Ureter (tissue), 1 donor: ENCODE results near the gene TRIO. TPM values are rescaled to one million over a fixed set of nuclear protein-coding genes. Genes with fewer than 3 reads are reported as not detected.

ENCODE experiments used
- DNase-seq: peaks from one replicate; pipeline ENCODE4 v3.0.0-alpha.2; 2020; ENCODE audit warnings: low spot score
- total RNA-seq: library from RNA; stranded (reverse); gene quantifications from one replicate; pipeline ENCODE4 v1.2.4, GENCODE V29; 2023
- donor health status: DM: yes; HTN: yes; CAD: no.

Gene TRIO
- total RNA-seq, 1 donor from 2014 or later, result 216 TPM

DNA sequence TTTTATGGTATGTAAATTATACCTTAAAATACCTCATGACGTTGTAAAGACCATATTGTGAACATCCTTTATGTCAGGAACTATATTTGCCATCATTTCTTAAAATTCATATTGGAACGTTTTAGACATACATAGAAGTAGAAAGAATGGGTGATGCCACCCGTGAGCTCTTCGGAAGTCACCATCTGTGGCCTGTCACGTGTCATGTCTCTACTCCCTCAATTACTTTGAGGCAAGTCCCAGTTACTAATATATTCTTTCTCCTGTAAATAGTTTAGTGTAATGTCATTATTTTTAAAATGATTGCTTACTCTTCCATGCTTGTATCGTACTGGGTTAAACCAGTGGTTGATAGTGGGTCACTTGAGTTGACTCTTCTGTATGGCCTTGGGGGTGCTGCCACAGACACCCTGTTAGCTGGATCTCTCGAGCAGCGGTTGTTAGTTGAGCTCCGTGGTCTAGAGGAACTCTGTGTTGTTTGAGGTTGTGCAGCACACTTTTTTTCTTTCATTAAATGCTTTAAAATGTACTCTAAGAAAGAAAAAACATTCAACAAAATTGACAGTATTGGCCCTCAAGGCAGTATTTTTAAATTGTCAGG, 66.2 kb downstream of the TRIO start:
- DNase-seq, result no peak

DNA sequence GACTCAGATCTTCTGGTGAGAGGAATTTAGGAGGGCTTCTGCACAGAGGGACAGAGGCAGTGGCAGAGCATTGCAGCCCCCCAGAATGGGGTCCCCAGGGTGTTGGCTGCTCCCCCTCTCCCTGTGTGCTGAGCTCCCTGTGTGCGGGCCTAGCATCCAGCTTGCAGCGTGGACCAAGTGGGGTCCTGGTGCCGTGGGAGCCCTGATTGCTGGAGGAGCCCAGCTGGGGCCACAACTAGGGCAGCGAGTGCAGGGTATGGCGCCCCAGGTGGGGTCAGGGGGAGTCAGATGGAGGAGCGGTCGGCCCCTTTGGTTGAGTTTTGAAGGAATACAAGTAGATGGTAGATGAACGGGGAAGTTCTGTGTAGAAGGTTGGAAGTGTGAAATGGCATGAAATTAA, 66.7 kb downstream of the TRIO start:
- no peak for DNase-seq

DNA sequence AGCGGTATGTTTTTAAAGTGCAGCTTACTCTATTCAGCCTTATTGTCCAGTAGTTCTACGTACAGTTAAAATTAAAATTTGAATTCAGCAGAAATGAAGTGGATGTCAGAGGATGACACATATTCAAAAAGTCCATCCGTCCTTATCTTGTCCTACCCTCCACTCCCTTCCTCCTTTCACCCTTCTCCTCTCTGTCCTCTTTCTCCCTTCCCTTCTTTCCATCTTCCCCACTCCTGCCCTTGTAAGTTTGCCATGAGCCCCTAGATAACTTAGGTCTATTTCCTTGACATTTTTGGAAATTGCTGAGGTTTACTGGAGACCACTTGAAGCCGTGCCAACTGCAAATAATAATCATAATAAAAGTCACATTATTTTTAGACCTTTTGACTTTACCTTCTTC, 67.6 kb downstream of the TRIO start:
- no peak for DNase-seq

DNA sequence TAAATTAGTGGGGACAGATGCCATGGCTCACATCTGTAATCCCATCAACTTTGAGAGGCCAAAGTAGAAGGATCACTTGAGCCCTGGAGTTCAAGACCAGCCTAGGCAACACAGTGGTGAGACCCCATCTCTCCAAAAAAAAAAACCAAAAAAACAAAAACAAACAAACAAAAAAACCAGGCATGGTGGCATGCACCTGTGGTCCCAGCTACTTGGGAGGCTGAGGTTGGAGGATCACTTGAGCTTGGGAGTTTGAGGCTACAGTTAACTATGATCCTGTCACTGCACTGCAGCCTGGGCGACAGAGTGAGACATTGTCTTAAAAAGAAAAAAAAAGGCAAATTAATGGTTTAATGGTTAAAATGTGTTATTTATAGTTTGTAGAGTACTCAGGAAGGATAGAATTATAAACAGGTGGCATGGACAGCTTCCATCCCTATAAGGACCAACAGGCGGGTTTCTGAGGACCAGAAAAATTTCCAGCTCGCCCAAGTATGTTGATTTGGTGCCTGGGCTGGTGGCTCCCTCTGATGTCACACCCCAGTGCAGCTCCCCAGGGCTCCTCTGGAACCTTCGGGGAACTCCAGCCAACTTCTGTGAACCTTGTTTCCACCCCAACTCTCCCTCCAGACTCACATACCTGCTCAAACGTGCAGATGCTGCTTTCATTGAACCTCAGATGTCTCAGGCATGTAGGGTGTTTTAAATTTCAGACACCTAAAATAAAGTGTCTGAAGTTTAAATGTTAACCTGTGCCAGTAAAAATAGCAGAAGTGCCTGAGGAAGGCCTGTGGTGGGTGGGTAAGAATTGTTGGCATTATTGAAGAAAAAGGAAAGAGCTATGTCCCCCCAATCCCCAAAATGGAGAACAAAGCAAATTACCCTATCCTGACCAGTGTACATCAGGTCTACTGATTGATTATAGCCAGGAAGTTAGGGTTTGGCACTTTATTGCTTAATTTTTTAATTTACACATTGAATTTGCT, 69.0 kb downstream of the TRIO start:
- DNase-seq, result no peak

DNA sequence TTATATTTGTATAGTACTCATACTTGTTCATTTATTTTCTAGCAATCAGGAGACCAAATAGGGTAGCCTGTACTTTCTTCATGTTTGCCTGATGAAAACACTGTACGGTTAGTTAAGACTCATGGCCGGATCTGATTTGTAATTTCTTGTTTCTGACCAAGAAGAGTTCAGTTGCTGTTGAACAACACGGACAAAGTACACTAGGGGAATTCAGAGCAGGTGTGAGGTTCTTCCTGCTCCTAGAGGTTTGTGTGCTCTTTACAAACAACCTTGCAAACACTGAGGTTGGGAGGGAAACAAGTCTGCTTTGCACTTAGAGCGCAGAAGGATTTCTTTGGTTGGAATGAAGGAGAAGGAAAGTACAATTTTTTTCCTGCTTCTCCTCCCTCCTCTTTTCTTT, 69.7 kb downstream of the TRIO start:
- no peak for DNase-seq

DNA sequence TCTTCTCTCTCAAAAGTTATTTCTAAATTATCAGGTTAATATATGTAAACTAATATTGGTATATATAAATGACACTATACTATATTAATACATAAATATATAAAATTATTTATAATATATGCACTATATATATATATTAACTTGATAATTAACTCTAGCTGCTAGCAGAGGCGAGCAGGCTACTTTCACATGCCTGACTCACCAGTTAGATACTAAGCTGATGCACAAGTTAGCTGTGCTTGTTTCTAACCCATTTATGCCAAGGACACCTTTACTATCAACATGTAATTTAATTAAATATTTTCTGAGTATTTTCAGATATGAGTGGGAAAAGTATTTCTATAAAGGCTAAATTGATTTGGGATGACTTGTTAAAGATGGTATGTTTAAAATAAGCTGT, 70.1 kb downstream of the TRIO start:
- no peak for DNase-seq

DNA sequence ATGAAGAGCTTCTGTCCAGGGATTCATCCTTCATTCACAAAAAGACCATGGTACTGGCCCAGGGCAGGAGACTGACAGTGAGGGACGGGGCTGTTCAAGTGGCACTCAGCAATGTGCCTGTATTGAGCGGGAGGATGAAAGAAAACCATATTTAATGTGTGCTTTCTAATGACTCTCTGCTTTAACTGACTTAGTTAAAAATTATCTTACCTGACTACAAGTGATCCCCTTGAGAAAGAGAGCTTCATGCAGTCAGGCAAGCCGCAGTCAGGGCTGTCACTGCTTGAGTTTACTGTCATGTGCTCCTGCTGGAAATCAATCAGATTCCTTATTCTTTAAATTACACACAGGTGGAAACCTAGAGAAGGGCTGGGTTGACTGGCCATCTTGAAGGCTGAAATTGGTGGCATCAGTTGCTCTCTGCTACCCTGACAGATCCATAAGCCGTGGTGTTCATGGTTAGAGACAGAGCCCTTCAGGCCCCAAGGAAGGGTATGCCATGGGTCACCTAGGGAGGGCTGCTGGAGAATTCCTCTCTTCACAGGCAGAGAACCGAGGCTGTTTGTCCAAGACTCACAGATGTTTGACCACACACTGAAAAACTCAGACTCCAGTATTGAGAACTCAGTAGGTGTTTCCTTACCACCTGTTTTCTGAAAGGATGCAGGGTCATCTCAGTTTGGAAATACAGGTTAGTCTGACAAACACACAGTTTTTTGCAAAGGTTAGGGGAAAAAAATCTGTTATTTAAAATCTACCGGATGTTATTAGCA, 70.9 kb downstream of the TRIO start:
- DNase-seq, result no peak

DNA sequence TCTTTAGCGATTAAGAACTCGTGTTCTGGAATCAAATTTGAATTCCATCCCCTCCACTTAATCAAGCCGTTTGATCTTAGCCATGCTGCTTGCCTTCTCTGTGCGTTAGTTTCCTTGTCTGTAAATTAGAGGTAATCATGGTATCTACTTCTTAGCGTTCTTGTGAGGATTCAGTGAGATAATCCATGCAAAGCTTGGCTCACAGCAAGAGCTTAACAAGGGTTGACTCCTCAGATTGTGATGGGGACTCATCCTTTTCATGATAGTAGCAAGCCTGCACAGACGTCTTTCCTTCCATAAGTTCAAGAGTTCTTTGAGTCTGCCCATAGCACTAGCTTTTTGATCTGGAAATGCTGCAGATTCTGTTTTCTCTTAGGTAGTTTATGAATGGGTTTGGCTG, 72.8 kb downstream of the TRIO start:
- DNase-seq, result no peak

DNA sequence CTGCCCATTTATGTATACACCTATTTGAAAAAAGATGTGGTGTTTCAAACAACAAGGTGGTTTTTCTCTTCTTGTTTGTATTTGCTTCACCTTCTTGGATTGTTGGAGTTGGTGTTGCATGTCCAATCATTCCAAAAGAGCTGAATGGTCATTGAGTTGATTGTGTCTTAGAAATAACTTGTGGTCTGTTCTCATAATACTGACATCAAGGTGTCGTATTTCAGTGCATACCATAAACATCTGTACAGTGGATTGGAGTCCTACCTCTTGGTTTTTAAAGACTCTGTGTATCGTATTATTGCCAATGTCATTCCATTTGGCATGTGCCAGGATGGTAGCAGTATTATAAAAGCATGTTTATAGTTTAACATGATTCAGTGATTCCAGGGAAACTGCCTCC, 73.2 kb downstream of the TRIO start:
- no peak for DNase-seq

DNA sequence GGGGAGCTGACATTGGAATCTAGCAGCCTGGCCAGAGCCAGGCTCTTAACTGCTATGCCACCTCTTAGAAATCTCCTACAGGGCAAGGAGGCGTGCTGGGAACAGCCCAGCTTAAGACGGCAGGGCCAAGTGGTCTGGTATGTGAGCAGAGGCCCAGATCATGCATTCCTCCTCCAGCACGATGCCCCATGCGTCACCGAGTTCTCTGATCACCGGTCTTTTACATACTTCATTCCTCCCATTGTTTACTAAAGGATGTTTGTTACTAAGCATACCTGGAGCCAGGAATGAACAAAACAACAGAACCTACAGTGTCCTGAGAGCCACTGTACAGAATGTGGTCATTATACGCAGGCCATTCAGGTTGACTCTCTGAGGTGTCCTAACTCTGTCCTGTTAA, 73.8 kb downstream of the TRIO start:
- DNase-seq, result no peak

DNA sequence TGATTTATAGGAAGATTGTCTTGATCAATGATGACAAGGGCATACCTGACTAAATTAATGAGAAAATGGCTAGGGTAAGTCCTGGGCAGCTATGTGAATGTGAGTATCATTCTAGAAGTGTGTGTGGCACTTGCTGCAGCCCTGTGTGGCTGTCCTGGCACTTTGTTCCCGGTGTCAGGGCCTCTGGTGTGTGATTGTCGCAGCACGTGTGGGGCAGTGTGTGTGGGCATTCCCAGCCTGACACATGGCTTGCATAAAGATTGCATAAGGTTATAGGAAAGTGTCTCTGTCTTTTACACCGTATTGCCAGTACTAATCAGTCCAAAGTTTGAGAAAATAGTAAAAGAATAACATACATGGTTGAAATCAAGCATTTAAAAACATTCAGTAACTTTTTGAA, 74.4 kb downstream of the TRIO start:
- DNase-seq, result no peak

DNA sequence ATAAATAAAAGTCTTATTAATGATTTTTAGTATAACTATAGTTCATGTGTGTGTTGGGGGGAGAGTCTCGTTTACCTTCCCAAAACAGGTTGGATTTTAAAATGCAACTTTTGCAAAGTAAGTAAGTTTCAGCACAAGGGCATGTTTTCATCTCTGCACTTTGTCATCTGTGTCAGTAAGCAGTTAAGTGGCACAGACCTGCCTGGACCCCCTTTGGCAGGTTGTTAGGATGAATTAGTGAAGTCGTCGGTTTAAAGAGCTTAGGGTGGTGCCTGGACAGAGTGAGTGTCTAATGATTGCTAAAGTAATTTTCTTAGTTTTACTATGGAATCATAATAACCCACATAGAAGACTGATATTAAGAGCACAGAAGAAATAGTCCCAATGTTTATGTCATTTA, 74.9 kb downstream of the TRIO start:
- DNase-seq, result no peak

DNA sequence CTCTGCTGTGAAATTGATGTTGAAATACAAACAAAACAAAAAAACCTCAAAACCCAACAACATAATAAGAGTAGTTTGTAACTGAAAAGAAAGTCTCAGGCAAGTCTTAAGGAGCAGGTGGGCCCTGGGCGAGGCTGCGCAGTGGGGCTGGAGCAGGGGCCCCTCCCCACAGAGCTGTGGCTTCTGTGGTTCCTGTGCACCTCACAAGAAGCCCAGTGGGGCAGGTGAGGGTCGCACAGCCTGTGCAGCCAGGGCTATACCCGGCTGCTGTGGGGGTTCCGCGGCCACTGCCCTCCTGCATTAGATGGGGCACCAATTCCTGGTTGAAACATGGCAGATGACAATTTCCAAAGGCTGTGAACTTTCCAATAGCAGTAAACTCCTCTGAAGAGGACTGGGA, 75.3 kb downstream of the TRIO start:
- no peak for DNase-seq

DNA sequence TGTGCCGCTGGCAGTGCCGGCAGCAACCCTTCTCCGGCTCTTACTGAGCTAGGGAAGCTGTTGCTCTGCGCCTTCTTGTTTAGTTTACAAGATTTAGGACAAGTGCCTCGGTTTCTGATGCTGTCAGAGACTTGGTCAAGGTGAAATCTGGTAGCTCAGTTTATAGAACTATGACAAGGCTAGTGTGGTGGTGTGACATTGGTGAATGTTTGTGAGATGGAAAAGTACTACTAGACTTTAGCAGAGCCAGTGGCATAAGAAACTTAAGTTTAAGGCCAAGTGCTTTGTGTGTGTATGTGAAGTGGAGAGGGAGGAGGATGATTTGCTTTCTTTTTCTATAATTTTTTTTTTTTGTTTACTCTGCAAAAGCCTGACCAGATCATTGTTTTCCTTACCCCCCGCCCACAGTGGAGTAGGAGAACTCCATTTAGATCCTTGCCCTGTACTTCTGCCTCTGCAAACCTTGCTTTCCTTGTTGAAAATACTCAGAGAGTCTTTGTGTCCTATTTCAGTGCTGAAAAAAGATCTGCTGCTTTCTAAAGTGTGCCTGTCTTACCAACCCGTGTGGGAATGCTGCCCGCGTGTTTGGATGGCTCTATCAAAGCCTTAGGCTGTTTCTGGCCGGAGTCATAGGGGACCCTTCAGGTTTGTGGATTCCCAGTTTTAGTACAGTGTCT, 75.9 kb downstream of the TRIO start:
- no peak for DNase-seq

DNA sequence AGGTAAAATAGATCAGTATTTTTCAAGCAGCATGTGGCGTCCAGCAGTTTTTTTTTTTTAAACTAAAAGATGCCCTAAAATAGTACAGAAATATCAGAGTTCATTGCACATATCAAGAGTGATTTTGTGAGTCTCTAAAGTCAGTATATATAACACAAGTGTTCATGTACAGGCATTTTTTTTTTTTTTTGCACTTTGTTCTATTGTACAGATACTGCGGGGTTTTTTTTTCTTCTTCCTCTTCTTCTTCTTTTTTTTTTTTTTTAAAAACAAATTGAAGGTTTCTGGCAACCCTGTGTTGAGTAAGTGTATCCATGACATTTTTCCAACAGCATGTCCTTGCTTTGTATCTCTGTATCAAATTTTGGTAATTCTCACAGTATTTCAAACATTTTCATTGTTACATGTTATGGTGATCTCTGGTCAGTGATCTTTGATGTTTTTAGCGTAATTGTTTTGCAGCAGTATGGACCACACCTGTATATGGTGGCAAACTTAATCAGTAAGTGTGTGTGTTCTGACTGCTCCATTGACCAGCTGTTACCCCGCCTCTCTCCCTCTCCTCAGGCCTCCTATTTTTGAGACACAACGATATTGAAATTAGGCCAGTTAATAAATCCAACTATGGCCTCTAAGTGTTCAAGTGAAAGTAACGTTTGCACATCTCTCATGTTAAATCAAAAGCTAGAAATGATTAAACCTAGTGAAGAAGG, 76.8 kb downstream of the TRIO start:
- no peak for DNase-seq

DNA sequence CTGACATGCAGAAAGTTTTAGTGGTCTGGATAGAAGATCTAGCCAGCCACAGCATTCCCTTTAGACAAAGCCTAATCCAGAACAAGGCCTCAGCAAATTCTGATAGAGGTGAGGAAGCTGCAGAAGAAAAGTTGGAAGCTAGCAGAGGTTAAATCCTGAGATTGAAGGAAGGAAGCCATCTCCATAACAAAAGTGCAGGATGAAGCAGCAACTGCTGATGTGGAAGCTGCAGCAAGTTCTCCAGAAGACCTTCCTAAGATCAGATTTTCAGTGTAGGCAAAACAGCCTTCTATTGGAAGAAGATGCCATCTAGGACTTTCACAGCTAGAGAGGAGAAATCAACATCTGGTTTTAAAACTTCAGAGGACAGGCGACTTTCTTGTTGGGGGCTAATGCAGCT, 77.5 kb downstream of the TRIO start:
- DNase-seq, result no peak

DNA sequence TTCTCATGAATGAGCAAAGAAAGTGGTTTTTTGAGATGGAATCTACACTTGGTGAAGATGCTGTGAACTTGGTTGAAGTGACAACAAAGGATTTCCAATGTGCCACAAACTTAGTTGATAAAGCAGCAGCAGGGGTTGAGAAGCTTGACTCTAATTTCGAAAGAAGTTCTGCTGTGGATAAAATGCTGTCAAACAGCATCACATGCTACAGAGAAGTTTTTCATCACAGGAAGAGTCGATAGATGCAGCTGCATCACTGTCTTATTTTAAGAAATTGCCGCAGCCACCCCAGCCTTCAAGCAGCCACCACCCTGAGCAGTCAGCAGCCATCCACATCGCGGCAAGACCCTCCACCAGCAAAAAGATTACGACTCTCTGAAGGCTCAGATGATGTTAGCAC, 78.6 kb downstream of the TRIO start:
- DNase-seq, result no peak

DNA sequence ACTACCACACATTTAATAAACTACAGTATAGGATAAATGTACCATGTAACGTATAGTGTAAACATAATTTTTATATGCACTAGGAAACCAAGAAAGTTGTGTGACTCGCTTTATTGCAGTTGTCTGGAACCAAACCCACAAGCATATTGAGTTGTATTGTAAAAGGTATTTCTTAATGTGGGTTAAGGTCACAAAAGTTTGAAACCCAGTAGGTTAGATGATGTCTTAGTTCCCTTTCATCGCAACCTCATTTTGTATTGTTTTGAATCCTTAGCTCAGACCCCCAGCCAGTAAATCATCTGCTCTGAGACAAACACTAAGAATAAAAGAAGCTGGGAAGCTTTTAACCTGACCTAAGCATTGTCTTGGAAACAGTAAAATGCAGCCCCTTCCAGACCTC, 79.1 kb downstream of the TRIO start:
- no peak for DNase-seq

DNA sequence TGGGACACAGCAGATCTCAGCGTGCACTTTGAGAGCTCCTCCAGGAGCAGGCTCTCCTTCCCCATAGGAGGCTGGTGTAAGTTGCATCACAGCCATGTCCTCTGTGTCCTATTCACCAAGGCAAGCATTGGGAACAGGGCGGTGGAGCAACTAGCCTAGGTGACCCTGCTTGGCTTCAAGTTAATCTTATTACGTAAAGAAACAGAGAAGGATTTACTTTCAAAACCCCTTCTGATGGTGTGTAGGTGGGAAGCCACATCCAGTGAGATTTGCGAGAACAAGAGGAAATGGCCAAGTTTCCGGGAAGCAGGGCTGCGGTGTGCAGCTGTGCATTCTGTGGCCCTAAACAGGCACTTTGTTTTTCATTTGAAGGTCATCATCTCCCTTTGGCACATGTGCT, 80.2 kb downstream of the TRIO start:
- DNase-seq, result no peak

DNA sequence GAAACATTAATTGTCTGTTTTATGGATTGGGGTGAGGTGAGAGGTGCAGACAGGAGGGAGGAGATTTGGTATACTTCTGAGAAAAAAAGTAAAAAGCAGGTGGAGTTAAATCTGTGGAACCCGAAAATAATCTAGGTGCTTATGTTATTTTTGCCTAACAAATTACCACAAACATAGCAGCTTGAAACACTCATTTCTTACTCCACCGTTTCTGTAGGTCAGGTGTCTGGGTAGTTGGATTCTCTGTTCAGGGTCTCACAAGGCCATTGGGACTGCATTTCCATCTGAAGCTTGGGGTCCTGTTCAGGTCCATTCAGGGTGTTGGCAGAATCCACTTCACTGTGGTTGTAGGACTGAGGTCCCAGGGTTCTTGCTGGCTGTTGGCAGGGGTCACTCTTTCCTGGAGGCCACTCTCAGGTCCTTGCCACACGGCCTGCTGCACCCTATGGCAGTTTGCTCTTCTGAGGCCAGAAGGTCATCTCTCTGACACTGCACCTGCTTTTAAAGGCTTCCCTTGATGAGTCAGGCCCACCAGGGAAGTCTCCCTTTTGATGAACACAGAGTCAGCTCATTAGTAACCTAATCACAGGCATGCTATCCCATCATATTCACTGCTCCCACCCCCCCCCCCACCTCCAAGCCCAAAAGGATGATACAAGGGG, 82.2 kb downstream of the TRIO start:
- DNase-seq, result no peak

DNA sequence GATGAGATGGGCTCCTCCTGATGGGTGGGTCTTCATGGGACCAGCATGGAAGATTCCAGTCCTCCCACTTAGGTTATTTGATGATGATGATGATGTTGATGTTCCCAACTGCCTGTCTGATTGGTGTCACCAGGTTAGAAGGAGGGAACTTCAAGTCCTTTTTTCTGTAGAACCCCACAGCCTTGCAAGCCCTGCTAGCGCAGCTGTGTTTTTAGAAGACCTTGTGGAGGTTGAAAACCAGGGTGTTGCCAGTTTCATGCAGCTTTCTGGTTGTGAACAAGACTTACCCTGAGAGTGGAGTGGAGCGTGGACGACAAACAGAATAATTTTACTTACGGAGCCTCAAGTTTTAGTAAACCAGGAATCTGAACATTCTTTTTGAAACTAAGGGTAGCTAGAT, 83.0 kb downstream of the TRIO start:
- no peak for DNase-seq
